Tibial nerve (tissue), 3 donors: ENCODE measurements around the gene MAGEB5.
"Not testable (repeated sequence)": the region's sequence is repeated elsewhere in the genome, so short reads cannot be mapped to it uniquely, and the experiment has no call there.

ENCODE experiments used
- EP300 ChIP-seq, 2 donors: sonication (generic); formaldehyde crosslinking; IDR thresholded peaks; one replicate each; pipeline ENCODE4 v1.6.1; 2017; ENCODE audit warnings: antibody characterized with exemption in 2 of 2, mild to moderate bottlenecking in 1 of 2
- POLR2A ChIP-seq, 2 donors: fragments of 450-650 bp; IDR thresholded peaks; one replicate each; pipeline ENCODE4 v1.6.1; 2017; ENCODE audit warnings: antibody characterized with exemption in 2 of 2, mild to moderate bottlenecking in 2 of 2, moderate library complexity in 2 of 2

DNA sequence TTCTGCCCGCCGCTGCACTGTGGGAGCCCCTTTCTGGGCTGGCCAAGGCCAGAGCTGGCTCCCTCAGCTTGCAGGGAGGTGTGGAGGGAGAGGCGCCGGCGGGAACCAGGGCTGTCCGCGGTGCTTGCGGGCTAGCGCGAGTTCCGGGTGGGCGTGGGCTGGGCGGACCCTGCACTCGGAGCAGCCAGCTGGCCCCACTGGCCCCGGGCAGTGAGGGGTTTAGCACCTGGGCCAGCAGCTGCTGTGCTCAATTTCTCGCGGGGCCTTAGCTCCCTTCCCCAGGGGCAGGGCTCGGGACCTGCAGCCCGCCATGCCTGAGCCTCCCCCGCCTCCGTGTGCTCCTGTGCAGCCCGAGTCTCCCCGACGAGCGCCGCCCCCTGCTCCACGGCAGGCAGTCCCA is 11.3 kb upstream of the MAGEB5 start:
- not testable (repeated sequence) for TF ChIP-seq EP300, POLR2A (IDR thresholded peaks at IDR 0.05)
